GM19455 (cell line): ENCODE measurements around the gene LOXL3.
"Not testable (repeated sequence)": the region's sequence is repeated elsewhere in the genome, so short reads cannot be mapped to it uniquely, and the experiment has no call there.

Experiments
- ATAC-seq: cut with Tn5 transposase; IDR thresholded peaks from one replicate; pipeline ENCODE4 v1.9.1; 2021; ENCODE audit not compliant: unreplicated experiment

The LOXL3 gene

GRCh38 chr2:74573747-74574562, 20.2 kb upstream of the LOXL3 start:
- ATAC-seq, result no peak

DNA sequence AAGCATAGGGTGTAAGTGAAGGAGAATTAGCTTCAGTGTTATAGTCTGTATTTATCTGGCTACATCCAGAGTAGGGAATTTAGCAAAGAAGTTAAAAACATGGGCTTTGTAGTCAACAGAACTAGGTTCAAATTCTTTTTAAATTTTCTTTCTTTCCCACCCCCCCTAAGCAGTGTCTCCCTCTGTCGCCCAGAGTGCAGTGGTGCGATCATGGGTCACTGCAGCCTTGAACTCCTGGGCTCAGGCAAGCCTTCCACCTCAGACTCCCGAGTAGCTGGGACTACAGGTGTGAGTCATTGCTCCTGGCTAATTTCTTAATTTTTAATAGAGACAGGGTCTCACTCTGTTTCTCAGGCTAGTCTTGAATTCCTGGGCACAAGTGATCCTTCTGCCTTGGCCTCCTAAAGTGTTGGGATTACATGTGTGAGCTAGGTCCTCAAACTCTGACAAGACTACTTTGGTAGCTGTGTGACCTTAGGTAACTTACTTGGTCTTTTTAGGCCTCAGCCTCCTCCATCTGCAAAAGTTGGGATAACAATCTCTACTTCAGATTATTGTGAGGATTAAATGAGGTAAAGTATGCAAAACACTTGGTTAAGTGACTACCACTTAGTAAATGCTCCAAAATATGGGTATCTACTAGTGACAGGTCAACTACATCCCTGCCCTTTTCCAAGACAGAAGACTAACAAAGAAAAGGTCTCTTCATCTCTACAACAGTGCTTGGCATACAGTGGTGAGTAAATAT, 18.6 kb upstream of the LOXL3 start:
- ATAC-seq, result no peak

DNA sequence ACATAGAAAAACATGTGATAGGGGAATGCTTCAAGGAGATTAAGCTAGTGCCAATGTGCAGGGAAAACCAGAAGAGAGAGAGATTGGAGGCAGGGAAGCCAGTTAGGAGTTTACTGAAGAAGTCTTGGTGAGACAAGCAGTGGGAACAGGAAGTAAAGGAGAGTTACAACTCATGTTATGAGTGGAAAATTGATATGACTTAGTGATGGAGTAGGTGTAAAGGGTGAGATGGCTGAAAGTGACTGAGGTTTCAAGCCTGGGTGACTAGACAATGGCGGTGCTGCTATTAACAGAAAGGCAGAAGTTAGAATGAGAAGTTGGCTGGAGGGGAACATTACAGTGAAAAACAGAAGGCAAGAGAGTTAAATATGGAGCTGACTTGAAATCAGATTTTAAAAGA, 17.3 kb upstream of the LOXL3 start:
- ATAC-seq, result peak; percentile 43

DNA sequence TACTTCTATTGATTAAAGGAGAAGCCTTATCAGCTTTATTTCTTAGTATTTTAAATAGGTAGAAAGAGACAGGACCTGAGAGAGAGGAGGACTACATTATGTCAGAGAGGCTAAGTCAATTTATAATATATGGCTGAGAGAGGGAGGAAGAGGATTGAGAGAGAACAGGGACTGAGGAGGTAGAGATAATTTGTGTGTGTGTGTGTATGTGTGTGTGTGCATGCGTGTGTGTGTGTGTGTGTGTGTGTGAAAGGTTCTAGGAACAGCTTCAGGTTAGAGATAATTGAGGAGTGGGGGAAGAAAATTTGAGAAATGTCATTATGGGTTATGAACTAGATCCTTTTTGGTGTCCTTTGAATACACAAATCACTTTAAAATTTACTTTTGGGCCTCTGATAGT, 15.9 kb upstream of the LOXL3 start:
- ATAC-seq, result no peak

DNA sequence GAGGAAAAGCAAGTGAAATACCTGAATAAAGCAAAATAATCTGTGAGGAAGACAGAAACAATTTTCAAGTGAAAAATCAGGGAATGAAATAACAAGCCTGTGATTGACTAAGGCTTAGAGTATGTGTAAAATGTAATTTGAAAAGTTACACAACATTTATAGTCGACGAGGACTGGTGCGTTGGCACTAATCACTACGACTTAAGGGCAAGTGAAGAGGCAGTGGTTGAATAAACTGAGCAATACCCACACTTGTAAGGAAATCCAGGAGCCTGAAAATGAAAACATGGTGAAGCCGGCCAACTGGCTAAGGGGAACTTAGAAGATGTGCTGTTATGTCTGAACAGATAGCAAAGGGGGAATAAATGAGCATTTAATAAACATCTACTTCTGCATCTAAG, 14.1 kb upstream of the LOXL3 start:
- ATAC-seq, result no peak

- no peak for ATAC-seq
Measured at GRCh38 chr2:74566754-74567085, 13.0 kb upstream of the LOXL3 start.

- ATAC-seq, result no peak
Measured at GRCh38 chr2:74566076-74566753, 12.5 kb upstream of the LOXL3 start.

GRCh38 chr2:74564222-74564621, 10.5 kb upstream of the LOXL3 start:
- no peak for ATAC-seq

DNA sequence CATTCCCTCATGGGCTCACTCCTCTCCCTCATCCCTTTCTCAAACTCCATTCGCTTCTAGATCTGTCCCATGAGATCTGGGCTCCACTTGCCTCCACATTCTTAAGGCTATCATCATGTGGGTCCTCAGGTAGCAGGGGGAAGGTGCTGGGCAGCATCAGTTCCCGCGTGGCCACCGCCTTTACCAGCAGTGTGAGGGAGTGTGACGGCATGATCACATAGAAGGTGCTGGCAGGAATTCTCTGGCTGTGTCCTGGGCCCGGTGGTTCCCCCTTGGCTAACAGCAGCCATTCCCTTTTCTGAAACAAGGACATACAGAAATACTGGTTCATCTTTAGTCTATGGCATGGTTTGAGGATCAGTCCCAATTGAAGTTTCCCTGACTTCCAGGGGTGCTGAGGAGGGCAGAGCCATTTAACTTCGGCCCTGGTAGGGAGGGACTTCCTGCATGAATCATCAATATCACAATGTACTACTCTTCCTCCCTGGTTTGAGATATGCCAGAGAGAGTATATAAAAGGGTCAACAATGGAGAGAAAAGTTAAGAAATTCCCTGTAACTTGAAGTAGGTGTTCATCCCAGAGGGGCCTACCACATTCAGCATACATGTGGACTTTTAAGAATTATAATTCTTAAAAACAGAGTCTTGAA, 8.5 kb upstream of the LOXL3 start:
- ATAC-seq, result no peak

DNA sequence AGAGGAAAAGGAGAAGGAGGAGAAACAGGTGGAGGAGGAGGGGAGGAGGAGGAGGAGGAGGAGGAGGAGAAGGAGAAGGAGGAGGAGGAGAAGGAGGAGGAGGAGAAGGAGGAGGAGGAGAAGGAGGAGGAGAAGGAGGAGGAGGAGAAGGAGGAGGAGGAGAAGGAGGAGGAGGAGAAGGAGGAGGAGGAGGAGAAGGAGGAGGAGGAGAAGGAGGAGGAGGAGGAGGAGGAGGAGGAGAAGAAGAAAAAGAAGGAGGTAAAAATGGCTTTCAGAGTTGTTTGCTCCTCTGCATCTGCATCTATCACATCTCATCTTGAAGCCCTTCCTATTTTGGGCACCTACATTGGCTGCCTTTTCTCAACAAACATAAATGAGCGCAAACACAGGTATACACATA, 7.3 kb upstream of the LOXL3 start:
- ATAC-seq, result not testable (repeated sequence)

DNA sequence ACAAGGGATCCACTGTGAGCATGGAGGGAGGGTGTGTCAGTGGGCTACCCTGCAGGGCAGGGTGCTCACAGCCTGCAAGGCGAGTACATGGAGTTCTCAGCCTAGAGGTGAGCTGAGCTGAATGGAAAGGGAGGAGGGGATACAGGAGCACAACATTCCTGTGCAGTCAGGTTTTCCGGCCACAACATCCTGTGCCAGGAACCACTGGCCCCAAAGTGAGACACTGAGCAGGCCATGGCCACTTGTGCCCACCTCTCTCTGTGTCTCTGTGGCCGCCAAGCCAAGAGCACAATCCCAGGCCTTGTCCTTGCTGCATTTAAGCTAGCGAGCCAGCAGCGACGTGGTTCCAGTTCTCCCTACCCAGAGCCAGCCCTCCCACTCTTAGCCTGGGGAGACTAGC, 6.8 kb upstream of the LOXL3 start:
- ATAC-seq, result no peak

GRCh38 chr2:74559912-74560311, 6.2 kb upstream of the LOXL3 start:
- ATAC-seq, result no peak

DNA sequence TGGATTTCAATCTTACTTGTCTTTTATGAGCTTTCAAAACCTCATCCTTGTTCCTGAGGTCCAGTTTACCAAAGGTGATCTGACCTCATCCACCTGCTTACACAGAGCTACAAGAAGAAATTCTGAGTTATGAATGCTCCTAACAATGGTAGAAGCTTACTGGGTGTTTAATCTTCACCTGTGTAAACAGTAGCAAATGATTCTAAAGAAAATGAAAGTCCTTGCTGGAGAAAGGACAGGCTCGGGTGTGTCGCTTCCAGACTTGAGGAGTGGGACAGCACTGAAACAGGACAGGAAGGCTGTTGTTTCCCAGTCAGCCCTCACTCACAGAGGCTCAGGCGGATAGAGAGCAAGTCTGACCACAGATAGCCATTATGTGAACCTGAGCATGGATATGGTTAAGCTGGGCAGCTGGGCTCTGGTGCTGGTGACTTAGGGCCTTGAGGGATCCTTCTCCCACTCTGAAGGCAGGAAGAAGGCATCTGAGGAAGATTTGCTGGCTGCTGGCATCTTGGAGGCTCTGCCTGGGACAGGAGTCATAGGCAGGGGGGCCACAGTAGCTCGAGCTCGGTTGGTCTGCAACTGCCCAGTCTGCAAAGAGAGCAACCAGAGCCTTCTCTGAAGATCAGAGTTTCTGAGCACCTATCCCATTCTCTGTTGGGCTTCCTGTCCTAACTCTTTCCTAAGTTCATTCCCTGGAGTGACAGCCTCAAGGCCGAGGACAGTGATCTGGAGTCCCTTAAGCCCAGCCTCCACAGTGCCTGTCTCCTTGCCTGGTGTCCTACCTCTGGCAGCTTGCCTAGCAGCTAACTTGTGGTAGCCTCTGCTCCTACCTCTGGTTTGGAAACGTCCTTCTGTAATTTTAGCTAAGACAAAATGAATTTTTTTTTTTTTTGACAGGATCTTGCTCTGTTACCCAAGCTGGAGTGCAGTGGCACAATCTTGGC, 4.8 kb upstream of the LOXL3 start:
- ATAC-seq, result no peak

DNA sequence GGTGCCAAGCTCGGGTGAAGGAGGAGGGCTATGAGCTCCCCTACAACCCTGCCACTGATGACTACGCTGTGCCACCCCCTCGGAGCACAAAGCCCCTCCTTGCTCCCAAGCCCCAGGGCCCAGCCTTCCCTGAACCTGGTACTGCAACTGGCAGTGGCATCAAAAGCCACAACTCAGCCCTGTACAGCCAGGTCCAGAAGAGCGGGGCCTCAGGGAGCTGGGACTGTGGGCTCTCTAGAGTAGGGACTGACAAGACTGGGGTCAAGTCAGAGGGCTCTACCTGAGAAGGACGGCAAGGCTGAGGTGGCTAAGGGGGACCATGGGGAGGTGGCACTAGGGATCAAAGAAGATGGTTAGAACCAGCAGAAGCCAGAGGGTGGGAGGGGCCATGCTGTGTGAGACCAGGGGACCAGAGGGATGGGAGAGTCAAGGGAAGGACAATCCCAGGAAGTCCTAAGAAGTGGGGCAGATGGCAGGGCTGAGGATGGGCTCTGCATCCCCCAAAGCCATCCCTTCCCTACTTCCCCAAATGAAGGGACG, 3.2 kb upstream of the LOXL3 start:
- no peak for ATAC-seq

DNA sequence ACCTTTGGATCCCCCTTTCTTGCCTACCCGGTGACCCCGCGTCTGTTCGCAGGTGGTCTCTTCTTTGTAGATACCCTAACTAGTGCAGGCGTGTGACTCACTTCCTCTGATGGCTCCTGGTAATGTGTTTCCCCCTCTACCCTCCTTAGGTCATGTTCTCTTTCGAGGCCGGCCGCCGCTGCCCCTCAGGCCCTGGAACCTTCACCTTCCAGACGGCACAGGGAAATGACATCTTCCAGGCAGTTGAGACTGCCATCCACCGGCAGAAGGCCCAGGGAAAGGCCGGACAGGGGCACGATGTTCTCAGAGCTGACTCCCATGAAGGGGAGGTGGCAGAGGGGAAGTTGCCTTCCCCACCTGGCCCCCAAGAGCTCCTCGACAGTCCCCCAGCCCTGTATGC, 2.4 kb upstream of the LOXL3 start:
- ATAC-seq, result no peak

GRCh38 chr2:74555610-74556103, 1.9 kb upstream of the LOXL3 start:
- ATAC-seq, result no peak

GRCh38 chr2:74554820-74555531, 1.2 kb upstream of the LOXL3 start:
- peak; percentile 52 for ATAC-seq

DNA sequence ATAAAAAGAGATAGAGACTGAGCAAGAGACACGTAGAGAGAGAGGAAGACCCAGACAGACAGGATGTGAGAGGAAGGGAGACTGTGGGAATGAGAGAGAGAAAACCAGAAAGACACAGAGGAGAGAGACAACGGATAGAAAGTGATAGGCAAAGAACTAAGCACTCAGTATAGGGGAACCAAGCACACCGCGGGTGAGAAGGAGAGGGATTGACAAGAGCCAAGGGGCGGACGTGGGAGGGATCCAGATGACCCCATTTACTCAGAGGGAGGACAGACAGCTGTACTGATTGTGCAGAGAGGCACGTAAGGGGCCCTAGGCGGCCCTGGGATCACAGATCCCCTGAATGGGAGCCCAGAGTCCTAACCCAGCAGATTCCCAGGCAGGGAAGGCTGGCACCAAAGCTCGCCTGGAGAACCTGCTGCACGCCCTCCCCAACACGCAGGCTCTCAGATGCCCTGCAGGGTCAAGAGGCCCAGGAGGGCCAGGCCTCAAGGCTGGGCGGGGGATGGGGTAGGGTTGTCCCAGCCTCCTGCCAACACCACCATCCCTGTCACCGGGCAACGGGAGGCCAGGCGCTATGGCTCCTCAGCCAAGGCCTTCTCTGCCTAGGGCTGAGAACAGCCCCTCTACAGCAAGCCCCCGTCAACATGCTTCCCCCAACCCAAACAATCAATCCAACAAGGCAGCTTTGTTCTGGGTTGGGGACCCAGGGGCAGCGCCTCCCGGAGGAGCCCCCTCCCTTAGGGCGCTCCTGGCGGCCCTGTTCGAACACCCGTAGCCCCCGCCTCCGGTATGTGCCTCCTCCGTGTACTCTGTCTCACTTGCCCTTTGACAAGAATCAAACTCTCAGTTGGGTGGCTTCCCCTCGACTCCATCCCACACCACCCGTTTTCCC, 579 bp downstream of the LOXL3 start:
- ATAC-seq, result no peak
